HCT116 (cell line): ENCODE measurements around the gene STARD5. TPM values are rescaled to one million over a fixed set of nuclear protein-coding genes. Genes with fewer than 3 reads are reported as not detected.

Experiments used
- ATAC-seq: fragments of 200-7000 bp; cut with Tn5 transposase; 2 replicates; pipeline ENCODE4 v1.9.1; 2020; ENCODE audit warnings: mild to moderate bottlenecking, moderate library complexity
- BruUV-seq: library from RNA; stranded (reverse); fragments of 400-500 nt; replicated peaks from 2 replicates; lab custom pipeline; 2021; lab: Mats Ljungman, UMichigan
- CTCF ChIA-PET: fragments of 300-600 bp; sonication (Branson Sonifier 250); formaldehyde crosslinking; loops from one replicate; lab custom pipeline; 2021; ENCODE audit warnings: antibody characterized with exemption; lab: Charles Lee
- POLR2A ChIA-PET: fragments of 300-600, 350-600 bp; sonication (Branson Sonifier 250); formaldehyde crosslinking; loops from one replicate; lab custom pipeline; 2021; ENCODE audit warnings: antibody characterized with exemption; lab: Charles Lee
- RAD21 ChIA-PET, 2 experiments: fragments of 300-600 bp; sonication (Branson Sonifier 250); formaldehyde crosslinking; loops; one replicate each; lab custom pipeline; 2023; ENCODE audit warnings: low total read pairs in 2 of 2; ENCODE audit not compliant: uncharacterized antibody in 2 of 2, unreplicated experiment in 2 of 2, low non-redundant PET in 1 of 2; lab: Charles Lee
- DNase-seq: peaks from one replicate; pipeline ENCODE4 v3.0.0-alpha.2; 2010; ENCODE audit warnings: low read depth, low spot score
- H2AFZ ChIP-seq: fragments of 200-600 bp; shearing (Covaris generic), sonication (generic); 2 replicates; pipeline ENCODE4 v1.6.1; 2017; ENCODE audit warnings: low read depth, mixed run types, mixed read lengths, antibody characterized with exemption, low read length; ENCODE audit not compliant: poor library complexity, severe bottlenecking
- H3K27ac ChIP-seq: 2 replicates; pipeline ENCODE4 v1.5.1; 2012; ENCODE audit warnings: low read depth, low read length
- H3K27me3 ChIP-seq: fragments of 200-600 bp; sonication (generic); 2 replicates; pipeline ENCODE4 v1.6.1; 2016; ENCODE audit warnings: mixed run types, low read length, mixed read lengths; ENCODE audit not compliant: insufficient read depth
- H3K36me3 ChIP-seq, 2 experiments: fragments of 200-500 bp in 1 of 2; fragments of 200-600 bp in 1 of 2; sonication (Bioruptor generic) in 1 of 2; sonication (generic) in 1 of 2; 2 replicates each; pipeline versions ENCODE4 v1.5.1 to v1.6.1; 2014 to 2016; ENCODE audit warnings: low read length in 2 of 2, inconsistent platforms in 1 of 2, mixed read lengths in 1 of 2, mixed run types in 1 of 2; ENCODE audit not compliant: insufficient read depth in 2 of 2, control insufficient read depth in 1 of 2
- H3K4me1 ChIP-seq, 2 experiments: fragments of 200-600 bp in 1 of 2; sonication (generic) in 1 of 2; 2 replicates each; pipeline versions ENCODE4 v1.5.1 to v1.6.1; 2012 to 2017; ENCODE audit warnings: low read length in 2 of 2, inconsistent platforms in 1 of 2, mild to moderate bottlenecking in 1 of 2, mixed read lengths in 1 of 2, mixed run types in 1 of 2, moderate library complexity in 1 of 2; ENCODE audit not compliant: insufficient read depth in 2 of 2, control insufficient read depth in 1 of 2
- H3K4me2 ChIP-seq: fragments of 200-600 bp; sonication (generic); 2 replicates; pipeline ENCODE4 v1.6.1; 2017; ENCODE audit warnings: mixed run types, low read length, mixed read lengths
- H3K4me3 ChIP-seq, 2 experiments: fragments of 200-600 bp in 1 of 2; sonication (generic) in 1 of 2; replicated peaks in 1 of 2; 2 replicates each; pipeline ENCODE4 v1.5.1; 2011 to 2016; ENCODE audit warnings: low read length in 2 of 2, control low read depth in 1 of 2, low read depth in 1 of 2, mild to moderate bottlenecking in 1 of 2, mixed read lengths in 1 of 2, mixed run types in 1 of 2
- H3K79me2 ChIP-seq: fragments of 200-600 bp; sonication (generic); 2 replicates; pipeline ENCODE4 v1.6.1; 2017; ENCODE audit warnings: mild to moderate bottlenecking, mixed run types, low read length, moderate library complexity, mixed read lengths; ENCODE audit not compliant: insufficient read depth
- H3K9ac ChIP-seq: fragments of 200-600 bp; sonication (generic); 2 replicates; pipeline ENCODE4 v1.6.1; 2016; ENCODE audit warnings: low read length, mixed read lengths
- H3K9me2 ChIP-seq: fragments of 200-600 bp; sonication (generic), shearing (Covaris generic); 2 replicates; pipeline ENCODE4 v1.6.1; 2017; ENCODE audit warnings: mixed run types, mild to moderate bottlenecking, moderate library complexity; ENCODE audit not compliant: insufficient read depth
- H3K9me3 ChIP-seq, 2 experiments: fragments of 200-500 bp in 1 of 2; fragments of 200-600 bp in 1 of 2; sonication (Bioruptor generic) in 1 of 2; sonication (generic) in 1 of 2; 2 replicates each; pipeline ENCODE4 v1.6.1; 2014 to 2017; ENCODE audit warnings: low read length in 2 of 2, mixed read lengths in 2 of 2, inconsistent platforms in 1 of 2, low read depth in 1 of 2, mild to moderate bottlenecking in 1 of 2, mixed run types in 1 of 2, moderate library complexity in 1 of 2; ENCODE audit not compliant: control insufficient read depth in 1 of 2, insufficient read depth in 1 of 2
- H4K20me1 ChIP-seq: fragments of 200-600 bp; sonication (generic), shearing (Covaris generic); 2 replicates; pipeline ENCODE4 v1.6.1; 2017; ENCODE audit warnings: mixed run types, mild to moderate bottlenecking, moderate library complexity; ENCODE audit not compliant: insufficient read depth
- ATF3 ChIP-seq: IDR thresholded peaks from 2 replicates; pipeline ENCODE4 v1.6.1; 2012
- CBX3 ChIP-seq: IDR thresholded peaks from 2 replicates; pipeline ENCODE4 v1.6.1; 2012; ENCODE audit warnings: low read depth
- CEBPB ChIP-seq: IDR thresholded peaks from 2 replicates; pipeline ENCODE4 v1.6.1; 2012; ENCODE audit warnings: low read depth
- CTCF ChIP-seq, 3 experiments: fragments of 200-600 bp in 1 of 3; sonication (generic) in 1 of 3; IDR thresholded peaks in 2 of 3; conservative IDR thresholded peaks in 1 of 3; 2 replicates each; pipeline ENCODE4 v1.5.1; 2012 to 2017; ENCODE audit warnings: low read depth in 2 of 3, low read length in 2 of 3, antibody characterized with exemption in 1 of 3, borderline replicate concordance in 1 of 3, control low read depth in 1 of 3, mild to moderate bottlenecking in 1 of 3, mixed read lengths in 1 of 3, mixed run types in 1 of 3, moderate library complexity in 1 of 3; ENCODE audit not compliant: insufficient read depth in 1 of 3
- EGR1 ChIP-seq: IDR thresholded peaks from 2 replicates; pipeline ENCODE4 v1.6.1; 2012; ENCODE audit warnings: low read depth
- ELF1 ChIP-seq: IDR thresholded peaks from 2 replicates; pipeline ENCODE4 v1.6.1; 2012; ENCODE audit warnings: low read depth, borderline replicate concordance
- EZH2phosphoT487 ChIP-seq: fragments of 200-600 bp; IDR thresholded peaks from 2 replicates; pipeline ENCODE4 v1.6.1; 2018; ENCODE audit warnings: antibody characterized with exemption, borderline replicate concordance
- JUND ChIP-seq: IDR thresholded peaks from 2 replicates; pipeline ENCODE4 v1.6.1; 2012
- MAX ChIP-seq: IDR thresholded peaks from 2 replicates; pipeline ENCODE4 v1.6.1; 2012
- POLR2A ChIP-seq: IDR thresholded peaks from 2 replicates; pipeline ENCODE4 v1.7.0; 2011; ENCODE audit warnings: borderline replicate concordance; ENCODE audit not compliant: insufficient read depth, insufficient read length; ENCODE audit errors: extremely low read depth
- RAD21 ChIP-seq: IDR thresholded peaks from 2 replicates; pipeline ENCODE4 v1.6.1; 2012; ENCODE audit warnings: low read depth, mild to moderate bottlenecking
- REST ChIP-seq: IDR thresholded peaks from 2 replicates; pipeline ENCODE4 v1.6.1; 2012; ENCODE audit warnings: low read depth
- SIN3A ChIP-seq: IDR thresholded peaks from 2 replicates; pipeline ENCODE4 v1.6.1; 2012; ENCODE audit warnings: low read depth
- TCF7L2 ChIP-seq: IDR thresholded peaks from 2 replicates; pipeline ENCODE4 v1.7.0; 2011; ENCODE audit warnings: borderline replicate concordance, inconsistent platforms; ENCODE audit not compliant: insufficient read depth, insufficient read length; ENCODE audit errors: extremely low read depth
- YY1 ChIP-seq: IDR thresholded peaks from 2 replicates; pipeline ENCODE4 v1.6.1; 2011; ENCODE audit warnings: low read length, low read depth, moderate library complexity, mild to moderate bottlenecking; ENCODE audit not compliant: insufficient replicate concordance; ENCODE audit errors: extremely low read depth
- ZBTB33 ChIP-seq: IDR thresholded peaks from 2 replicates; pipeline ENCODE4 v1.6.1; 2011; ENCODE audit warnings: mild to moderate bottlenecking, low read length, moderate library complexity; ENCODE audit not compliant: insufficient replicate concordance; ENCODE audit errors: extremely low read depth
- ZNF274 ChIP-seq: fragments of 200-500 bp; sonication (Bioruptor generic); IDR thresholded peaks from 2 replicates; pipeline ENCODE4 v1.6.1; 2014; ENCODE audit warnings: mild to moderate bottlenecking, low read depth, low read length, inconsistent platforms
- intact Hi-C: fragments of 100-400 bp; cut with micrococcal nuclease; formaldehyde crosslinking; loops from 2 replicates; pipeline ENCODE4 v1.10.0; 2022
- total RNA-seq: library from RNA; stranded (reverse); gene quantifications from one replicate; pipeline ENCODE4 v1.2.1, GENCODE V29; 2021; ENCODE audit not compliant: unreplicated experiment

Gene STARD5
- total RNA-seq, 1 experiment from 2014 or later, result 4.0 TPM

- no peak for TF ChIP-seq ZBTB33
- no peak for TF ChIP-seq CEBPB
- TF ChIP-seq JUND, result no peak
Measured at GRCh38 chr15:81360491-81360890, 36.5 kb upstream of the STARD5 start (continued).

- no peak overlapping the region for H3K9ac ChIP-seq
- H3K9me3 ChIP-seq, result no peaks in the 10 kb centered on the region
- no peaks in the 10 kb centered on the region for H3K36me3 ChIP-seq
- H3K27ac ChIP-seq, result no peak overlapping the region
- no peaks in the 10 kb centered on the region for H3K79me2 ChIP-seq
- no peaks in the 10 kb centered on the region for H4K20me1 ChIP-seq
- no peaks in the 10 kb centered on the region for H3K9me2 ChIP-seq
- H2AFZ ChIP-seq, result no peak overlapping the region
- intact Hi-C loops, result no loop called here
- DNase-seq, result no peak
- ChIA-PET POLR2A (no interaction called here), CTCF (no interaction called here), RAD21 (no interaction called here)
- H3K4me1 ChIP-seq, result no peaks in the 10 kb centered on the region
- ATAC-seq, result no peak
- no peak overlapping the region for H3K4me2 ChIP-seq
- BruUV-seq, result no TSS peak
- no peaks in the 10 kb centered on the region for H3K27me3 ChIP-seq
- H3K4me3 ChIP-seq, result no peak overlapping the region
- TF ChIP-seq ATF3, result no peak
- no peak for TF ChIP-seq JUND
- no peak for TF ChIP-seq MAX
- no peak for TF ChIP-seq EGR1
- TF ChIP-seq ZNF274, result no peak
- TF ChIP-seq ELF1, result no peak
- TF ChIP-seq TCF7L2, result no peak
- no peak for TF ChIP-seq SIN3A
- no peak for TF ChIP-seq CTCF (IDR thresholded peaks at IDR 0.05 in 2 of 3, conservative IDR thresholded peaks at IDR 0.05 in 1 of 3; ENCODE audit: borderline replicate concordance in 1 of 3, insufficient read depth in 1 of 3, low read depth in 2 of 3, low read length in 2 of 3)
- TF ChIP-seq POLR2A, result no peak
- no peak for TF ChIP-seq RAD21
- TF ChIP-seq EZH2phosphoT487, result no peak
- no peak for TF ChIP-seq YY1
- no peak for TF ChIP-seq CBX3
- TF ChIP-seq REST, result no peak
Measured at GRCh38 chr15:81358248-81358647, 34.3 kb upstream of the STARD5 start.
